ENCODE data around the gene TSPAN4. TPM values are rescaled to one million over a fixed set of nuclear protein-coding genes. Genes with fewer than 3 reads are reported as not detected.

TSPAN4 gene
- total and polyA plus RNA-seq, 2 of the 13 experiments (the other 11 are each of a cell fraction or from before 2014, with no cell fraction given): 31.7 to 68.3 TPM

- TF ChIP-seq MXD1 (CRISPR knock-in tag; IDR thresholded peaks at IDR 0.05) (peak; percentile 78; the same call in 1 of the 2 replicates), ZNF550 (CRISPR knock-in tag; IDR thresholded peaks at IDR 0.05; ENCODE audit: borderline replicate concordance) (no peak), HOXD1 (CRISPR knock-in tag; IDR thresholded peaks at IDR 0.05) (no peak), ZNF136 (CRISPR knock-in tag; IDR thresholded peaks at IDR 0.05; ENCODE audit: low read depth) (no peak), MEF2D (CRISPR knock-in tag; IDR thresholded peaks at IDR 0.05) (no peak), CEBPB (IDR thresholded peaks at IDR 0.05; ENCODE audit: borderline replicate concordance, low read depth, low read length) (no peak), ZNF580 (CRISPR knock-in tag; IDR thresholded peaks at IDR 0.05; ENCODE audit: borderline replicate concordance, low read depth) (no peak), ELK4 (CRISPR knock-in tag; IDR thresholded peaks at IDR 0.05; ENCODE audit: borderline replicate concordance) (no peak), HNRNPUL1 (IDR thresholded peaks at IDR 0.05; ENCODE audit: low read depth, low read length) (no peak), ATM (IDR thresholded peaks at IDR 0.05; ENCODE audit: borderline replicate concordance) (no peak), SOX6 (IDR thresholded peaks at IDR 0.05) (no peak), SOX6 (CRISPR knock-in tag; IDR thresholded peaks at IDR 0.05) (no peak), ZBTB7A (CRISPR knock-in tag; IDR thresholded peaks at IDR 0.05) (no peak), TCF7L2 (IDR thresholded peaks at IDR 0.05; ENCODE audit: low read depth, low read length) (no peak), ZNF7 (CRISPR knock-in tag; IDR thresholded peaks at IDR 0.05) (no peak), ZNF720 (CRISPR knock-in tag; IDR thresholded peaks at IDR 0.05) (no peak), ZSCAN31 (CRISPR knock-in tag; IDR thresholded peaks at IDR 0.05; ENCODE audit: low read depth) (no peak), POLR2AphosphoS5 (IDR thresholded peaks at IDR 0.05; ENCODE audit: low read depth, low read length) (peak; percentile 68), LRRFIP1 (CRISPR knock-in tag; conservative IDR thresholded peaks at IDR 0.05) (no peak), CBX1 (IDR thresholded peaks at IDR 0.05; ENCODE audit: low read depth) (no peak), ZSCAN30 (CRISPR knock-in tag; IDR thresholded peaks at IDR 0.05) (no peak), MAZ (IDR thresholded peaks at IDR 0.05; ENCODE audit: borderline replicate concordance, low read depth, low read length) (0 out of 2 replicates have a peak, but pooled peaks have one; percentile 22), MAZ (CRISPR knock-in tag; IDR thresholded peaks at IDR 0.05; ENCODE audit: low read depth) (0 out of 2 replicates have a peak, but pooled peaks have one; percentile 32), ZNF503 (CRISPR knock-in tag; IDR thresholded peaks at IDR 0.05) (no peak), ZNF788 (CRISPR knock-in tag; IDR thresholded peaks at IDR 0.05; ENCODE audit: borderline replicate concordance) (peak; percentile 39; the same call in 1 of the 2 replicates)
Observed at GRCh38 chr11:795634-796564, 46.8 kb upstream of the TSPAN4 start (continued).
